Fibroblast of upper back skin (primary cell): ENCODE results near the gene CYP39A1.

ENCODE experiments used
- DNase-seq: peaks from one replicate; pipeline ENCODE4 v3.0.0-alpha.2; 2013

The CYP39A1 gene

GRCh38 chr6:46652603-46653438 is at the start of gene CYP39A1, which contains the start of gene SLC25A27:
CYP39A1 (minus strand) TSS chr6:46652818; CDS start chr6:46652582, 236 bp downstream.
SLC25A27 (plus strand) TSS chr6:46652975; CDS start chr6:46653193, 218 bp downstream.
- peak; percentile 67 for DNase-seq

GRCh38 chr6:46699970-46700369 is 47.4 kb upstream of the CYP39A1 start:
- DNase-seq: no peak

- no peak for DNase-seq
Measured at GRCh38 chr6:46690911-46691451, 38.4 kb upstream of the CYP39A1 start.

GRCh38 chr6:46690141-46690755 is 37.6 kb upstream of the CYP39A1 start:
- DNase-seq: no peak

- DNase-seq: no peak
Measured at GRCh38 chr6:46689657-46690056, 37.0 kb upstream of the CYP39A1 start.

- no peak for DNase-seq
Measured at GRCh38 chr6:46688966-46689335, 36.3 kb upstream of the CYP39A1 start.

- DNase-seq: no peak
Measured at GRCh38 chr6:46688117-46688965, 35.7 kb upstream of the CYP39A1 start.

GRCh38 chr6:46687619-46688097 is 35.0 kb upstream of the CYP39A1 start, which contains the start of gene TDRD6:
TDRD6 (plus strand) TSS chr6:46687885; CDS start chr6:46688129, 244 bp downstream.
- DNase-seq: no peak

- DNase-seq: peak; percentile 41
Measured at GRCh38 chr6:46684771-46685170, 32.2 kb upstream of the CYP39A1 start.

- peak; percentile 2 for DNase-seq
Measured at GRCh38 chr6:46677314-46677654, 24.7 kb upstream of the CYP39A1 start.

GRCh38 chr6:46676604-46677313 is 24.1 kb upstream of the CYP39A1 start:
- no peak for DNase-seq

GRCh38 chr6:46674410-46674809 is 21.8 kb upstream of the CYP39A1 start:
- DNase-seq: no peak

GRCh38 chr6:46667377-46667776 is 14.8 kb upstream of the CYP39A1 start:
- DNase-seq: no peak

- DNase-seq: no peak
Measured at GRCh38 chr6:46661483-46661882, 8.9 kb upstream of the CYP39A1 start.

GRCh38 chr6:46657642-46658041 is 5.0 kb upstream of the CYP39A1 start:
- DNase-seq: no peak

- DNase-seq: no peak
Measured at GRCh38 chr6:46655803-46656202, 3.2 kb upstream of the CYP39A1 start.

- no peak for DNase-seq
Measured at GRCh38 chr6:46653439-46654195, 999 bp upstream of the CYP39A1 start.

GRCh38 chr6:46652232-46652602 is 401 bp downstream of the CYP39A1 start:
- DNase-seq: no peak

- DNase-seq: no peak
Measured at GRCh38 chr6:46651816-46652215, 802 bp downstream of the CYP39A1 start.

- no peak for DNase-seq
Measured at GRCh38 chr6:46651006-46651405, 1.6 kb downstream of the CYP39A1 start.

- no peak for DNase-seq
Measured at GRCh38 chr6:46648869-46649492, 3.6 kb downstream of the CYP39A1 start.
